ENCODE measurements around the gene NRXN3. TPM values are rescaled to one million over a fixed set of nuclear protein-coding genes. Genes with fewer than 3 reads are reported as not detected.

The NRXN3 gene
- total and polyA plus RNA-seq, 11 donors: 0.19 to 2.2 (median 1.1) TPM

DNA sequence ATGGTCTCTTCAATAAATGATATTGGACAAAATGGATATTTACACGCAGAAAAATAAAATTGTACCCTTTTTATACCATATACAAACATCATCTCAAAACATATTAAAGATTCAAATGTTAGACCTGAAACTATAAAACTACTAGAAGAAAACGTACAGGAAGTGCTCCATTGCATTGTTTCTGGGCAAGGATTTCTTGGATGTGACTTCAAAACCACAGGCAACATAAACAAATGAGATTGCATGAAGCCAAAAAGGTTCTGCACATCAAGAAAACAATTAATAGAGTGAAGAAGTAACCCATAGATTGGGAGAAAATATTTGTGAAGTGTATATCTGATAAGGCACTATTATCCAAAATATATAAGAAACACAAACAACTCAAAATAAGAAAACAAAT is 812.4 kb downstream of the NRXN3 start:
- WGBS, 4 donors: 55 to 75% (median 62%) methylated on average over 2 of the region's 2 CpGs
- no peak overlapping the region for H3K4me3 ChIP-seq
- H3K27ac ChIP-seq: no peak overlapping the region
- no peaks in the 10 kb centered on the region for H3K36me3 ChIP-seq
- no peaks in the 10 kb centered on the region for H3K9me3 ChIP-seq
- intact Hi-C loops (cut with DNase I): no loop called here
- no peak for DNase-seq
- no peak for TF ChIP-seq POLR2A (IDR thresholded peaks at IDR 0.05)
- TF ChIP-seq, protein P1, sequence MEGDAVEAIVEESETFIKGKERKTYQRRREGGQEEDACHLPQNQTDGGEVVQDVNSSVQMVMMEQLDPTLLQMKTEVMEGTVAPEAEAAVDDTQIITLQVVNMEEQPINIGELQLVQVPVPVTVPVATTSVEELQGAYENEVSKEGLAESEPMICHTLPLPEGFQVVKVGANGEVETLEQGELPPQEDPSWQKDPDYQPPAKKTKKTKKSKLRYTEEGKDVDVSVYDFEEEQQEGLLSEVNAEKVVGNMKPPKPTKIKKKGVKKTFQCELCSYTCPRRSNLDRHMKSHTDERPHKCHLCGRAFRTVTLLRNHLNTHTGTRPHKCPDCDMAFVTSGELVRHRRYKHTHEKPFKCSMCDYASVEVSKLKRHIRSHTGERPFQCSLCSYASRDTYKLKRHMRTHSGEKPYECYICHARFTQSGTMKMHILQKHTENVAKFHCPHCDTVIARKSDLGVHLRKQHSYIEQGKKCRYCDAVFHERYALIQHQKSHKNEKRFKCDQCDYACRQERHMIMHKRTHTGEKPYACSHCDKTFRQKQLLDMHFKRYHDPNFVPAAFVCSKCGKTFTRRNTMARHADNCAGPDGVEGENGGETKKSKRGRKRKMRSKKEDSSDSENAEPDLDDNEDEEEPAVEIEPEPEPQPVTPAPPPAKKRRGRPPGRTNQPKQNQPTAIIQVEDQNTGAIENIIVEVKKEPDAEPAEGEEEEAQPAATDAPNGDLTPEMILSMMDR (IDR thresholded peaks at IDR 0.05): no peak
- no peaks in the 10 kb centered on the region for H3K27me3 ChIP-seq
- H3K4me1 ChIP-seq: no peaks in the 10 kb centered on the region
- no peak for ATAC-seq

DNA sequence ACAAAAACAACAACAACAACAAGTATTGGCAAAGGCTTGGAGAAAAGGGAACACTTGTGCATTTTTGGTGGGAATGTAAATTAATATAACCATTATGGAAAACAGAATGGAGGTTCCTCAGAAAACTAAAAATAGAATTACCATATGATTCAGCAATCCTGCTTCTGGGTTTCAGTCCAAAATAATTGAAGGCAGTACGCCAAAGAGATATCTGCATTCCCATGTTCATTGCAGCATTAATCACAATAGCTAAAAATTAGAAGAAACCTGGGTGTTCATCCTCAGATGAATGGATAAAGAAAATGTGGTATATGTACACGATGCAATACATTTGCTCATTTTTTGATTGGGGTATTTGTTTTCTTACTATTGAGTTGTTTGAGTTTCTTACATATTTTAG is 813.0 kb downstream of the NRXN3 start:
- intact Hi-C loops (cut with DNase I): no loop called here
- TF ChIP-seq, protein P1 (IDR thresholded peaks at IDR 0.05): no peak
- TF ChIP-seq POLR2A (IDR thresholded peaks at IDR 0.05): no peak
- Histone ChIP-seq H3K27ac (no peak overlapping the region), H3K27me3 (no peaks in the 10 kb centered on the region), H3K9me3 (no peaks in the 10 kb centered on the region), H3K4me1 (no peaks in the 10 kb centered on the region), H3K4me3 (no peak overlapping the region), H3K36me3 (no peaks in the 10 kb centered on the region)
- 59 to 66% (median 65%) methylated on average over 2 of the region's 2 CpGs for WGBS, 4 donors
- DNase-seq (no peak), ATAC-seq (no peak)

DNA sequence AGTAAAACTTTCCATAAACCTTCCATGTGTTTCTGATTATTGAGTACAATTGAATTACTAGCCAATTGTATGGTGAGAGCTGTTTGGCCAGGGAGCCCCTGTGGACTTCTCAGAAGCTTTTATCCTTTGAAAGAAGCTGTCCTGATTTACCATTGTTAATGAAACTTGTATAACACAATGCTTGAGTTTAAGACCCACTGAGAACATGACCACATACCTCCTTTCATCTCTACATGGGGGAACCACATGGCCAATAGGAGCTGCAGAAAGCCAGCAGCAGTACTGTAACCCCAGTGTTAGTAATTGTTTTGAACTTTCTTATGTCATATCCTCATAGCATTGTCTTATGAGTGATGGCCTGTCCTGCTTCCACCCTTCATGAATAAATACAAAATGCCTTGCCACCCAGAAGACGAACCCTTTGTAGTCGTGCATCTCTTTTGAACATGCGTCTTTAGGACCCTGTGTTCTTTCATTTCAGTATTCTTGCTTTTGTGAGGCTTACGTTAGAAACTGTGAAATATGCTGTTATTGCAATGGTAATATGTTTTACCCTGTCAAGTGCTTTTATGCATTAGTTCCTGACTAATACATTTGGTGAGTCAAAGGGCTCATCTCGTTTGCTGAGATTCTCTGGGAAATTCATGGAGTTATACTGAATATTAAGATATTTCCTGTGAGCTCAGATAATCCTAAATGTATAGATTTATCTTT is 815.7 kb downstream of the NRXN3 start:
- no peak overlapping the region for H3K27ac ChIP-seq
- intact Hi-C loops (cut with DNase I): no loop called here
- no peak for ATAC-seq
- H3K27me3 ChIP-seq: no peaks in the 10 kb centered on the region
- no peak for TF ChIP-seq POLR2A (IDR thresholded peaks at IDR 0.05)
- TF ChIP-seq, protein P1 (IDR thresholded peaks at IDR 0.05): no peak
- no peaks in the 10 kb centered on the region for H3K36me3 ChIP-seq
- DNase-seq: no peak
- no peaks in the 10 kb centered on the region for H3K9me3 ChIP-seq
- no peak overlapping the region for H3K4me3 ChIP-seq
- no peaks in the 10 kb centered on the region for H3K4me1 ChIP-seq
- 53 to 63% (median 59%) methylated on average over 5 of the region's 5 CpGs for WGBS, 4 donors

DNA sequence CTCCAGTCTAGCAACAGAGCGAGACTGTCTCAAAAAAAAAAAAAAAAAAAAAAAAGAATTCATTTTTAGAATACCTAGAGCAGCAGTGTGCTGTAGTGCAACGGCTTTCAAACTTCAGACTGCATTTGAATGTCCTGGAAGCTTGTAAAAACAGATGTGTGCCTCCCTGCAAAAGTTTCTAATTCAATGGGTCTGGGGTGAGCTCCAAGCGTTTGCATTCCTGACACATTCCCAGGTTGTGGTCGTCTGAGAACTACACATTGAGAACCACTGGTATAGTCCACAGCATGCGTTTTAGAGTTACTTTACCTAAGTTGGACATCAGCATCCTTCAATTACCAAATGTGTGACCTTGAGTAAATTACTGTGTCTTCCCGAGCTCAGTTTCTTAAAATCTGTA is 816.8 kb downstream of the NRXN3 start:
- DNase-seq (no peak), ATAC-seq (no peak)
- H3K9me3 ChIP-seq: no peaks in the 10 kb centered on the region
- no peak overlapping the region for H3K4me3 ChIP-seq
- no peaks in the 10 kb centered on the region for H3K4me1 ChIP-seq
- no peak overlapping the region for H3K27ac ChIP-seq
- no peaks in the 10 kb centered on the region for H3K27me3 ChIP-seq
- TF ChIP-seq, protein P1 (IDR thresholded peaks at IDR 0.05): no peak
- intact Hi-C loops (cut with DNase I): no loop called here
- H3K36me3 ChIP-seq: no peaks in the 10 kb centered on the region
- WGBS, 4 donors: 52 to 60% (median 58%) methylated on average over 6 of the region's 6 CpGs

Data from heart left ventricle (tissue), 16 donors.